OCI-LY3 (cell line): ENCODE data around the gene NAE1.

ENCODE experiments used
- EZH2phosphoT487 ChIP-seq: fragments of 200-600 bp; shearing (Covaris generic); IDR thresholded peaks from 2 replicates; pipeline ENCODE4 v1.6.1; 2018; ENCODE audit warnings: antibody characterized with exemption, mixed run types, low read depth
- TF ChIP-seq, protein P1 (sequence below): fragments of 200-600, 300-600 bp; sonication (generic); IDR thresholded peaks from 2 replicates; pipeline ENCODE4 v1.5.1; 2014; ENCODE audit warnings: antibody characterized with exemption, low read length, low read depth

- TF ChIP-seq, protein P1, sequence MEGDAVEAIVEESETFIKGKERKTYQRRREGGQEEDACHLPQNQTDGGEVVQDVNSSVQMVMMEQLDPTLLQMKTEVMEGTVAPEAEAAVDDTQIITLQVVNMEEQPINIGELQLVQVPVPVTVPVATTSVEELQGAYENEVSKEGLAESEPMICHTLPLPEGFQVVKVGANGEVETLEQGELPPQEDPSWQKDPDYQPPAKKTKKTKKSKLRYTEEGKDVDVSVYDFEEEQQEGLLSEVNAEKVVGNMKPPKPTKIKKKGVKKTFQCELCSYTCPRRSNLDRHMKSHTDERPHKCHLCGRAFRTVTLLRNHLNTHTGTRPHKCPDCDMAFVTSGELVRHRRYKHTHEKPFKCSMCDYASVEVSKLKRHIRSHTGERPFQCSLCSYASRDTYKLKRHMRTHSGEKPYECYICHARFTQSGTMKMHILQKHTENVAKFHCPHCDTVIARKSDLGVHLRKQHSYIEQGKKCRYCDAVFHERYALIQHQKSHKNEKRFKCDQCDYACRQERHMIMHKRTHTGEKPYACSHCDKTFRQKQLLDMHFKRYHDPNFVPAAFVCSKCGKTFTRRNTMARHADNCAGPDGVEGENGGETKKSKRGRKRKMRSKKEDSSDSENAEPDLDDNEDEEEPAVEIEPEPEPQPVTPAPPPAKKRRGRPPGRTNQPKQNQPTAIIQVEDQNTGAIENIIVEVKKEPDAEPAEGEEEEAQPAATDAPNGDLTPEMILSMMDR = no peak
- TF ChIP-seq EZH2phosphoT487 = no peak
Observed at GRCh38 chr16:66841366-66841765, 10.6 kb upstream of the NAE1 start.
